A549 (cell line): ENCODE data around the gene ZNF747.

Source experiments
- CEBPB ChIP-seq, 2 experiments: fragments of >200 bp in 1 of 2; sonication (Bioruptor Twin) in 1 of 2; formaldehyde crosslinking in 1 of 2; IDR thresholded peaks; 2 replicates each; pipeline ENCODE4 v1.6.1; 2012 to 2016
- POLR2A ChIP-seq: IDR thresholded peaks from 2 replicates; pipeline ENCODE4 v1.6.1; 2012; ENCODE audit warnings: mild to moderate bottlenecking, low read length
- RCOR1 ChIP-seq: fragments of 150-350 bp; IDR thresholded peaks from 2 replicates; pipeline ENCODE4 v1.6.1; 2014; ENCODE audit warnings: antibody characterized with exemption, low read length, low read depth

DNA sequence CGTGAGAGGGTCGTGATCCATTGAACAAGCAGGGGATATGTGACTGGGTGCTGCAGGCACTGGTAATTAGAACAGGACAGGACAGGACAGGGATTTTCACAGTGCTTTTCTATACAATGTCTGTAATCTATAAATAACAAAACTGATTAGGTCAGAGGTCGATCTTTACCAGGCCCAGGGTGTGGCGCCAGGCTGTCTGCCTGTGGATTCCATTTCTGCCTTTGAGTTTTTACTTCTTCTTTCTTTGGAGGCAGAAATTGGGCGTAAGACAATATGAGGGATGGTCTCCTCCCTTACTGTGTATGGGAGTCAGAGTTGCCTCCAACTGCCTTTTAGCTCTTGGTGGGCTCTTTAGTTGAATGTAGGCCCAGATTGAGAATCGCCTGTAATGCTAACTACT, 25.0 kb upstream of the ZNF747 start:
- TF ChIP-seq CEBPB (IDR thresholded peaks at IDR 0.05): no peak
- no peak for TF ChIP-seq RCOR1
- no peak for TF ChIP-seq POLR2A
